G401.6 (cell line): ENCODE data around the gene CCR4.
"Not testable (repeated sequence)": the region's sequence is repeated elsewhere in the genome, so short reads cannot be mapped to it uniquely, and the experiment has no call there.

Experiments
- FAIRE-seq: peaks from 2 replicates; lab custom pipeline; 2012; peaks lifted over from hg19 to GRCh38; lab: Jason Lieb, UNC

The CCR4 gene

GRCh38 chr3:32983124-32983523 is 31.7 kb downstream of the CCR4 start:
- no peak for FAIRE-seq

- not testable (repeated sequence) for FAIRE-seq
These were observed 33.5 kb downstream of the CCR4 start for GRCh38 chr3:32984918-32985317.

DNA sequence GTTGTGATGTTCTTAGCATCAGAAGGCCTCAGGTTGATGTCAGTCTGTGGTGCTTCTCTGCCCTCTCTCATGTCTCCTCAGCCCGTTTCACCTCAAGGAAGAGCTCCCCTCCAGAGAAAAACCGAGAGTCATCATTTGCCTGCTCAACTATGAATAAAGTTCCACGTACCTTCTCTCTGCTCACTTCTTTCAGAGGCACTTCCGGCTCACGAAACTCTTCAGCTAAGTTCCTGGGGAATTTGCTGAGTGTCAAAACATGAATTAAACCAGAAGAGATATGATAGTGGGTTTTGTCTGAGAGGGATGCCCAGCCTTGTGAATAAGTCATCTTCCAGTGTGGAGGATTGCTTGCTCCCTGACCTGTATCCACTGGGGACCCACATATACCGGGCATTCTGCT is 37.7 kb downstream of the CCR4 start:
- no peak for FAIRE-seq

DNA sequence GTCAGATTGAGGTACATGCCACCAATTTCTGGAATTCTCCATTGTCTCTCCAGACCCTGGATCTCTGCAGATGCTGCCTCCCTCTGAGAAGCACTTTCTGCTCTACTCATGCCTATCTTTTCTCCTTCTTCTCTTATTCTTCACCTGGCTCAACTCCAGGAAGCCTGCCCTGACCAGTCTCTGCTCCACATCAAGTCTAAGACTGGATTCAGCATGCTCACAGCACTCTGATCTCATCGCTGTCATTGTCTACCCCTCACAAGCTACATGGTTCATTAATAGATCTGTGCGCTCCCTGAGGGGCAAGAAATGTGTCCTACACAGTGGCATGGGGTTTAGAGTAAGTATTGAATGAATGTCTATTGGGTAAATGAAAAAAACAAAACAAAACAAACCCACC is 38.7 kb downstream of the CCR4 start:
- FAIRE-seq, result no peak

GRCh38 chr3:32991781-32992180 is 40.3 kb downstream of the CCR4 start:
- FAIRE-seq, result no peak

GRCh38 chr3:32992310-32992686 is 40.9 kb downstream of the CCR4 start:
- no peak for FAIRE-seq

DNA sequence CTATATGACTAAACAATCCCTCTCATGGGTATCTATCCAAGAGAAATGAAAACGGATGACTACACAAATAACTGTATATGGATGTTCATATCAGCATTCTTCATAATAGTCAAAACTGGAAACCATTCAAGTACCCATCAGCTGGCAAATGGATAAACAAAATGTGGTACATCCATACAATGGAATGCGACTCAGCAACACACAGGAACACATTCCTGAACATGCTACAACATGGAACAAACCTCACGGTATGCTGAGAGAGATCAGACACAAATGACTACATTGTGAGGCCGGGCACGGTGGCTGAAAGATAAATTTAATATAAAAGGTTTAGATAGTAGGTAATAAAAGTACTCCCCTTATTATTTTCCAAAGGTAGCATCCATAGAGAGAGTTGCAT is 42.6 kb downstream of the CCR4 start:
- FAIRE-seq, result no peak

- FAIRE-seq, result no peak
These were observed 43.7 kb downstream of the CCR4 start for GRCh38 chr3:32995098-32995497.

GRCh38 chr3:32996048-32996754 is 44.8 kb downstream of the CCR4 start:
- no peak for FAIRE-seq

GRCh38 chr3:32996755-32997091 is 45.3 kb downstream of the CCR4 start:
- no peak for FAIRE-seq

DNA sequence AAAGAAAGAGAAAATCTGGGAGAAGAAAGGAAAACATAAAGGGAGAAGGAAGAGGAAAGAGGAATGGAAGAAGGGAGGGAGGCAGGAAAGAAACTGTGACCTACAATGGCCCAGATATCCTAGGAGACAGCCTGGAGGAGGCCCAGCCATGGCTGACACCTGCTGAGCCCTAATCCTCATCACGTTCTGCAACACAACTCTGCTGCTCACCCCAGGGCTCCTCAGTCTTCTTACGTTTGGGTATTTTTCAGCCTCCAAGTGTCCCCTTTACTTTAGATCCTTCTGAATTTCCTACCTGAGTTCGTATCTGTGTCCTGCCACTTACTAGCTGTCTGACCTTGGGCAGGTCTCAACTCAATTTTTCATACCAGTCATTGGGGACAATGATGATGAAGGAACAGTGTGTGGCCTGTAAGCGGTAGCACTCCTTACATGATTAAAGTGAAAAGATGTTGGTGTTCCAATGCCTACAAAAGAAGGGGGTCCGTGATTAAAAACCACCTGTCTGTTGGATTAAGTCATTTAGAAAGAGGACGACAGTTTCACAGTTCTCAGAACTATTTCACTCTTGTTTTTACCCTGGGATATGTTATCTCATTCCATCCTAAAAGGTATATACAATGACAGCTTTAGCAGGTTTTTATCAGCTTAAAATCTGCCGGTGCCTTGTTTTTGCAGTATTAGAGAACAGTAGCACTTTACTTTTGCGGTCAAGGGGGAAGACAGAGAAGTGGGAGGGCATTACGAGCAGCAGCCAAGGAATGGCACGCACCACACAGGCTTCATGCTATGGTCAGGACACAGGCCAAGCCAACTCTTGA is 47.4 kb downstream of the CCR4 start:
- no peak for FAIRE-seq

DNA sequence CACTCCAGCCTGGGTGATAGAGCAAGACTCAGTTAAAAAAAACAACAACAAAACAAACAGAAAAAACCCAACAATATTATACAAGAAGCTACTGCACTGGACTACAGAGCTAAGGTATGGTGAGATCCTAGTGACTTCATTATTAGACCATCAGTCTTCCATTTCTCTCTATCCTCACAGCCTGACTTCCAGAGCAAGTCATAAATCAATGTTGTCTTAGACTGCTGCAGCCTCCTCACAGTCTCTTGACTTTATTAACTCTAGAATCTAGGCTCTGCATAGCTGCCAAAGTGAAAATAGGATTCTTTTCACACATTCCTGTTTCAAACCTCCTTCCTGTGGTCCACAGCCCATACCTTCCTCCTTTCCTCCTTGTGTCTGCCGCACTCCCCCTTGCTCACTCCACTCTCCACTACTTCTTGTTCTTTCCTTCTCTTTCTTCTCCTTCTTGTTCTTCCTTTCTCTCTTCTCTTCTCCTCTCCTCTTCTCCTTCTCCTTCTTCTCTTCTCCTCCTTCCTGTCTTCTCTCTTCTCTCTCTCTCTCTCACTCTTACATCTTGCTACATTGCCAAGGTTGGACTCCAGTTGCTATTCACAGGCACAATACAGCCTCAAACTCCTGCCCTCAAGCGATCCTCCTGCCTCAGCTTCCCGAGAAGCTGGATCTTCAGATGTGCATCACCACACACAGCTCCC is 49.4 kb downstream of the CCR4 start:
- no peak for FAIRE-seq

- FAIRE-seq, result no peak
These were observed 50.4 kb downstream of the CCR4 start for GRCh38 chr3:33001889-33002288.

GRCh38 chr3:33003308-33003707 is 51.9 kb downstream of the CCR4 start:
- FAIRE-seq, result no peak

GRCh38 chr3:33004205-33004604 is 52.8 kb downstream of the CCR4 start:
- no peak for FAIRE-seq

- no peak for FAIRE-seq
These were observed 53.5 kb downstream of the CCR4 start for GRCh38 chr3:33004961-33005360.
